ENCODE data around the gene STRN3. TPM values are rescaled to one million over a fixed set of nuclear protein-coding genes. Genes with fewer than 3 reads are reported as not detected.

STRN3 gene
- total and polyA plus RNA-seq, 2 of the 8 experiments (the other 6 are each of a cell fraction or from before 2014, with no cell fraction given): 8.7 to 38.1 TPM

GRCh38 chr14:31022386-31022785, 3.8 kb downstream of the STRN3 start (continued):
- TF ChIP-seq BCL11A (IDR thresholded peaks at IDR 0.05; ENCODE audit: low read depth in 2 of 2, low read length in 2 of 2) (no peak), EP300 (IDR thresholded peaks at IDR 0.05; ENCODE audit: borderline replicate concordance in 1 of 2, low read depth in 2 of 2, low read length in 2 of 2) (no peak), SIRT6 (IDR thresholded peaks at IDR 0.05; ENCODE audit: low read length) (no peak), ZNF274 (IDR thresholded peaks at IDR 0.05; ENCODE audit: borderline replicate concordance, extremely low read depth, low read length) (no peak), NRF1 (IDR thresholded peaks at IDR 0.05; ENCODE audit: low read depth, low read length) (no peak)

Data from H1 (cell line).